Heart left ventricle (tissue), 16 donors: ENCODE measurements around the gene DCUN1D3. TPM values are rescaled to one million over a fixed set of nuclear protein-coding genes. Genes with fewer than 3 reads are reported as not detected.
A peak's percentile ranks its signal among the peaks of the same experiment; 100 is the strongest.

Experiments used
- ATAC-seq, 4 donors: fragments of 200-7000 bp; cut with Tn5 transposase; one replicate each; pipeline ENCODE4 v1.9.1; 2020 to 2022; ENCODE audit warnings: moderate library complexity in 4 of 4, mild to moderate bottlenecking in 3 of 4, moderate number of reproducible peaks in 1 of 4
- DNase-seq, 5 donors: peaks; one replicate each; pipeline ENCODE4 v3.0.0-alpha.2; 2020
- H3K27ac ChIP-seq, 12 donors: fragments of 200-600 bp; sonication (generic) in 4 of 12; one replicate each; pipeline versions ENCODE4 v1.5.0 to v1.8.0; 2016 to 2022; ENCODE audit warnings: mild to moderate bottlenecking in 2 of 12
- H3K27me3 ChIP-seq, 9 donors: fragments of 200-600 bp; sonication (generic) in 2 of 9; one replicate each; pipeline versions ENCODE4 v1.5.1 to v1.8.0; 2016 to 2022; ENCODE audit warnings: mild to moderate bottlenecking in 3 of 9
- H3K36me3 ChIP-seq, 9 donors: fragments of 200-600 bp; sonication (generic) in 2 of 9; one replicate each; pipeline versions ENCODE4 v1.5.0 to v1.8.0; 2018 to 2022; ENCODE audit warnings: mild to moderate bottlenecking in 2 of 9
- H3K4me1 ChIP-seq, 12 donors: fragments of 200-600 bp; sonication (generic) in 4 of 12; one replicate each; pipeline versions ENCODE4 v1.5.0 to v1.8.0; 2016 to 2022; ENCODE audit warnings: mild to moderate bottlenecking in 3 of 12
- H3K4me3 ChIP-seq, 12 donors: fragments of 200-600 bp; sonication (generic) in 4 of 12; one replicate each; pipeline versions ENCODE4 v1.5.0 to v1.8.0; 2017 to 2022; ENCODE audit warnings: mild to moderate bottlenecking in 9 of 12, moderate library complexity in 4 of 12
- H3K9me3 ChIP-seq, 12 donors: fragments of 200-600 bp; sonication (generic) in 4 of 12; one replicate each; pipeline versions ENCODE4 v1.5.0 to v1.8.0; 2016 to 2022; ENCODE audit warnings: mild to moderate bottlenecking in 1 of 12
- CTCF ChIP-seq, 12 donors: fragments of 200-600 bp; sonication (generic) in 4 of 12; IDR thresholded peaks; one replicate each; pipeline versions ENCODE4 v1.5.0 to v1.8.0; 2018 to 2022; ENCODE audit warnings: antibody characterized with exemption in 12 of 12, mild to moderate bottlenecking in 5 of 12
- POLR2A ChIP-seq, 2 donors: fragments of 450-650 bp; IDR thresholded peaks; one replicate each; pipeline ENCODE4 v1.6.1; 2017; ENCODE audit warnings: antibody characterized with exemption in 2 of 2, mild to moderate bottlenecking in 2 of 2, moderate library complexity in 2 of 2
- WGBS, 4 donors: extraction: QIAGEN DNeasy Blood & Tissue Kit in 2 of 4; methylation state at CpG; one replicate each; pipeline versions ENCODE4 v1.1.5 to v1.1.7; 2013 to 2018; 5-methylcytosine and 5-hydroxymethylcytosine counted together
- intact Hi-C, 10 donors: fragments of 100-400 bp; cut with DNase I; formaldehyde crosslinking; loops; one replicate each; pipeline versions ENCODE4 v1.11.1 to v1.14.2; 2022
- polyA plus RNA-seq, 2 donors: library from polyadenylated mRNA; stranded (reverse); fragments of 200-250 nt; gene quantifications; one replicate each; pipeline ENCODE4 v1.2.3, GENCODE V29; 2013
- total RNA-seq, 9 donors: library from RNA; depleted of rRNA in 2 of 9; stranded (reverse); fragments of >200 nt in 2 of 9; fragmentation: NEBNext Ultra II Directional in 3 of 9; extraction: Animal tissue kit (Norgen Biotek cat#: 25700) in 3 of 9; gene quantifications; one replicate each; pipeline versions ENCODE4 v1.1.0 to v1.2.4, GENCODE V29; 2016 to 2023
- donor health status: ischemic (EF 13 %, LVEDD 7.1; RV severe dilation, severe dysfunction).
- donor health status: healthy with polysubstance abuse.
- donor health status: DM: no; HTN: yes; CAD: no.
- donor health status: DM: no; HTN: no; CAD: no.
- donor health status: ischemic (EF 25% LVEDD 6.9; RV normal size, moderate dysfunction).
- donor health status: ischemic (EF 25% LVEDD 5.7; RV mildly dilated, moderate dysfunction).
- donor health status: healthy.
- donor health status: DM: yes; HTN: yes; CAD: no.
- donor health status: ischemic (EF 35%, LVEDD 5.7; RV mildly dilated, moderate dysfunction).
- donor health status: nonischemic (EF 11% LVEDD 7.7; RV severe dilation, severe dysfunction).
- donor health status: DM: yes; HTN: yes; CAD: no.
- donor health status: PGD.
- donor health status: ischemic (EF 29% LVEDD 5.4; RV normal size, mild dysfunction).
- donor health status: nonischemic (EF 23%, LVEDD 6.1; RV moderate dilation, normal function).

The DCUN1D3 gene
- total and polyA plus RNA-seq, 11 donors: 2.6 to 21.4 (median 11.0) TPM

- H3K27me3 ChIP-seq: no peaks in the 10 kb centered on the region
These were observed 11.2 kb upstream of the DCUN1D3 start for GRCh38 chr16:20911361-20911760.

GRCh38 chr16:20910781-20911321, 10.7 kb upstream of the DCUN1D3 start:
- Histone ChIP-seq H3K27me3 (no peaks in the 10 kb centered on the region), H3K36me3 (no peaks in the 10 kb centered on the region), H3K4me3 (peak overlapping the region in 1 of 12 donors; percentile 6), H3K27ac (peak overlapping the region in 11 of 12 donors; percentile 29 to 99 (median 69)), H3K4me1 (peaks cover 2 to 88% (median 32%) of the 10 kb centered on the region in 12 donors), H3K9me3 (no peaks in the 10 kb centered on the region)
- DNase-seq: no peak
- TF ChIP-seq POLR2A (IDR thresholded peaks at IDR 0.05) (no peak), CTCF (IDR thresholded peaks at IDR 0.05) (no peak)
- 40 to 72% (median 51%) methylated on average over 2 of the region's 2 CpGs for WGBS, 4 donors
- ATAC-seq: peak; percentile 45 to 87 (median 76)
- intact Hi-C loops: no loop called here

More at GRCh38 chr16:20911361-20911760, 11.2 kb upstream of the DCUN1D3 start:
- H3K36me3 ChIP-seq: no peaks in the 10 kb centered on the region
- WGBS, 4 donors: 54 to 67% (median 61%) methylated on average over 1 of the region's 1 CpG
- peak overlapping the region in 1 of 12 donors; percentile 6 for H3K4me3 ChIP-seq
- DNase-seq (no peak), ATAC-seq (peak in 1 of 4 donors; percentile 44)
- intact Hi-C loops: no loop called here
- H3K4me1 ChIP-seq: peaks cover 0 to 88% (median 27%) of the 10 kb centered on the region in 12 donors
- H3K9me3 ChIP-seq: no peaks in the 10 kb centered on the region
- H3K27ac ChIP-seq: peak overlapping the region in 11 of 12 donors; percentile 29 to 99 (median 69)
- TF ChIP-seq CTCF (IDR thresholded peaks at IDR 0.05): no peak
- TF ChIP-seq POLR2A (IDR thresholded peaks at IDR 0.05): no peak

- Histone ChIP-seq H3K36me3 (peaks cover 0 to 5% (median 0%) of the 10 kb centered on the region in 9 donors), H3K4me1 (peaks cover 13 to 93% (median 60%) of the 10 kb centered on the region in 12 donors), H3K27ac (peak overlapping the region; percentile 35 to 99 (median 74)), H3K9me3 (no peaks in the 10 kb centered on the region), H3K27me3 (no peaks in the 10 kb centered on the region), H3K4me3 (no peak overlapping the region)
- no peak for DNase-seq
- 60 to 71% (median 66%) methylated on average over 4 of the region's 4 CpGs for WGBS, 4 donors
- intact Hi-C loops: loop anchor here in 1 of 10 donors (5.0 kb wide), 2 partner anchors 39 to 54 kb away; no protein-coding TSS in a partner anchor
- peak; percentile 15 to 59 (median 21) for ATAC-seq
- TF ChIP-seq CTCF (IDR thresholded peaks at IDR 0.05): no peak
- TF ChIP-seq POLR2A (IDR thresholded peaks at IDR 0.05): no peak
These were observed 6.4 kb upstream of the DCUN1D3 start for GRCh38 chr16:20906341-20907255.

GRCh38 chr16:20905576-20905975, 5.4 kb upstream of the DCUN1D3 start:
- Histone ChIP-seq H3K4me1 (peaks cover 13 to 88% (median 59%) of the 10 kb centered on the region in 12 donors), H3K36me3 (peaks cover 0 to 5% (median 0%) of the 10 kb centered on the region in 9 donors), H3K9me3 (no peaks in the 10 kb centered on the region), H3K4me3 (no peak overlapping the region), H3K27me3 (no peaks in the 10 kb centered on the region), H3K27ac (peak overlapping the region; percentile 35 to 99 (median 74))
- ATAC-seq: no peak
- DNase-seq: no peak
- intact Hi-C loops: loop anchor here in 1 of 10 donors (5.0 kb wide), 2 partner anchors 38 to 53 kb away; no protein-coding TSS in a partner anchor
- TF ChIP-seq CTCF (IDR thresholded peaks at IDR 0.05) (no peak), POLR2A (IDR thresholded peaks at IDR 0.05) (no peak)
- 59 to 63% (median 61%) methylated on average over 3 of the region's 3 CpGs for WGBS, 4 donors
